ENCODE results near the gene KRTAP21-2.

KRTAP21-2 gene

GRCh38 chr21:30710499-30710898 is 36.6 kb downstream of the KRTAP21-2 start:
- H4K20me1 ChIP-seq (ENCODE audit: low read depth, low read length), result no peaks in the 10 kb centered on the region
- no peaks in the 10 kb centered on the region for H3K36me3 ChIP-seq (ENCODE audit: low read length)
- H3K4me3 ChIP-seq (ENCODE audit: insufficient read depth, low read length, poor library complexity, severe bottlenecking), result no peak overlapping the region
- H3K9me2 ChIP-seq (replicated peaks; ENCODE audit: insufficient read depth, low read length), result no peaks in the 10 kb centered on the region
- no peak overlapping the region for H2AFZ ChIP-seq (ENCODE audit: low read depth, low read length, severe bottlenecking)
- no peak for TF ChIP-seq CTCF (IDR thresholded peaks at IDR 0.05; ENCODE audit: insufficient read depth, low read length, poor library complexity, severe bottlenecking)
- no peak for TF ChIP-seq EZH2phosphoT487 (conservative IDR thresholded peaks at IDR 0.05; ENCODE audit: low read length)
- no peaks in the 10 kb centered on the region for H3K9me3 ChIP-seq (ENCODE audit: insufficient read depth, low read length)
- no peaks in the 10 kb centered on the region for H3K79me2 ChIP-seq (ENCODE audit: insufficient read depth, low read length)
- H3K27me3 ChIP-seq (ENCODE audit: low read length), result no peaks in the 10 kb centered on the region
- no peak overlapping the region for H3K4me2 ChIP-seq (ENCODE audit: low read depth, low read length, poor library complexity, severe bottlenecking)
- H3K9ac ChIP-seq (ENCODE audit: low read length), result no peak overlapping the region
- no peak overlapping the region for H3K27ac ChIP-seq (ENCODE audit: low read depth, low read length)
- H3F3A ChIP-seq (ENCODE audit: insufficient read depth), result no peaks in the 10 kb centered on the region

GRCh38 chr21:30707409-30707808 is 39.6 kb downstream of the KRTAP21-2 start:
- Histone ChIP-seq H3K9ac (ENCODE audit: low read length) (no peak overlapping the region), H2AFZ (ENCODE audit: low read depth, low read length, severe bottlenecking) (no peak overlapping the region), H3K9me2 (replicated peaks; ENCODE audit: insufficient read depth, low read length) (no peaks in the 10 kb centered on the region), H3K79me2 (ENCODE audit: insufficient read depth, low read length) (no peaks in the 10 kb centered on the region), H4K20me1 (ENCODE audit: low read depth, low read length) (no peaks in the 10 kb centered on the region), H3K27me3 (ENCODE audit: low read length) (no peaks in the 10 kb centered on the region), H3K9me3 (ENCODE audit: insufficient read depth, low read length) (no peaks in the 10 kb centered on the region), H3K4me3 (ENCODE audit: insufficient read depth, low read length, poor library complexity, severe bottlenecking) (no peak overlapping the region), H3K27ac (ENCODE audit: low read depth, low read length) (no peak overlapping the region), H3F3A (ENCODE audit: insufficient read depth) (no peaks in the 10 kb centered on the region), H3K4me2 (ENCODE audit: low read depth, low read length, poor library complexity, severe bottlenecking) (no peak overlapping the region), H3K36me3 (ENCODE audit: low read length) (no peaks in the 10 kb centered on the region)
- TF ChIP-seq EZH2phosphoT487 (conservative IDR thresholded peaks at IDR 0.05; ENCODE audit: low read length) (no peak), CTCF (IDR thresholded peaks at IDR 0.05; ENCODE audit: insufficient read depth, low read length, poor library complexity, severe bottlenecking) (no peak)

Measured in SU-DHL-6 (cell line).